ENCODE measurements around the gene PRSS27.

PRSS27 gene

GRCh38 chr16:2755158-2755557 lies 35.1 kb upstream of the PRSS27 start:
- no peak overlapping the region for H3K27ac ChIP-seq
- peaks cover 38% of the 10 kb centered on the region for H3K36me3 ChIP-seq (replicated peaks)
- H3K4me3 ChIP-seq (ENCODE audit: low read depth, low read length) = no peak overlapping the region
- no peaks in the 10 kb centered on the region for H3K27me3 ChIP-seq (replicated peaks)
- no peak for DNase-seq
- TF ChIP-seq CTCF (IDR thresholded peaks at IDR 0.05; ENCODE audit: low read depth, low read length, missing control alignments) = no peak
- in situ Hi-C loops (cut with HindIII; ENCODE audit: low pct_ligation_motif_present, low sequenced_read_pairs) = no loop called here

GRCh38 chr16:2753733-2754020 lies 33.7 kb upstream of the PRSS27 start:
- no peak for TF ChIP-seq CTCF (IDR thresholded peaks at IDR 0.05; ENCODE audit: low read depth, low read length, missing control alignments)
- no peaks in the 10 kb centered on the region for H3K27me3 ChIP-seq (replicated peaks)
- H3K4me3 ChIP-seq (ENCODE audit: low read depth, low read length) = peak overlapping the region; percentile 86
- no peak for DNase-seq
- H3K27ac ChIP-seq = peak overlapping the region; percentile 99
- in situ Hi-C loops (cut with HindIII; ENCODE audit: low pct_ligation_motif_present, low sequenced_read_pairs) = no loop called here
- H3K36me3 ChIP-seq (replicated peaks) = peaks cover 23% of the 10 kb centered on the region

GRCh38 chr16:2752850-2753732 lies 33.1 kb upstream of the PRSS27 start:
- Histone ChIP-seq H3K36me3 (replicated peaks) (peaks cover 18% of the 10 kb centered on the region), H3K4me3 (ENCODE audit: low read depth, low read length) (peak overlapping the region; percentile 86), H3K27ac (peak overlapping the region; percentile 99), H3K27me3 (replicated peaks) (no peaks in the 10 kb centered on the region)
- peak; percentile 41 for DNase-seq
- no peak for TF ChIP-seq CTCF (IDR thresholded peaks at IDR 0.05; ENCODE audit: low read depth, low read length, missing control alignments)
- in situ Hi-C loops (cut with HindIII; ENCODE audit: low pct_ligation_motif_present, low sequenced_read_pairs) = no loop called here

- peak; percentile 92 for DNase-seq
- Histone ChIP-seq H3K27ac (peak within 1 kb of the TSS; percentile 99), H3K36me3 (replicated peaks) (peaks cover 9% of the 10 kb centered on the region), H3K4me3 (ENCODE audit: low read depth, low read length) (peak within 1 kb of the TSS; percentile 86), H3K27me3 (replicated peaks) (no peaks in the 10 kb centered on the region)
- no peak for TF ChIP-seq CTCF (IDR thresholded peaks at IDR 0.05; ENCODE audit: low read depth, low read length, missing control alignments)
- in situ Hi-C loops (cut with HindIII; ENCODE audit: low pct_ligation_motif_present, low sequenced_read_pairs) = no loop called here
Measured at GRCh38 chr16:2752035-2752849, 32.2 kb upstream of the PRSS27 start, which contains the start of gene SRRM2. SRRM2 (plus strand) TSS chr16:2752638; CDS start chr16:2756365, 3,727 bp downstream.

GRCh38 chr16:2751577-2752034 lies 31.6 kb upstream of the PRSS27 start:
- H3K27me3 ChIP-seq (replicated peaks) = no peaks in the 10 kb centered on the region
- peak overlapping the region; percentile 86 for H3K4me3 ChIP-seq (ENCODE audit: low read depth, low read length)
- TF ChIP-seq CTCF (IDR thresholded peaks at IDR 0.05; ENCODE audit: low read depth, low read length, missing control alignments) = no peak
- H3K27ac ChIP-seq = peak overlapping the region; percentile 99
- peaks cover 4% of the 10 kb centered on the region for H3K36me3 ChIP-seq (replicated peaks)
- no peak for DNase-seq
- in situ Hi-C loops (cut with HindIII; ENCODE audit: low pct_ligation_motif_present, low sequenced_read_pairs) = no loop called here
